ENCODE data around the gene VMP1. TPM values are rescaled to one million over a fixed set of nuclear protein-coding genes. Genes with fewer than 3 reads are reported as not detected.
"Not testable (repeated sequence)": the region's sequence is repeated elsewhere in the genome, so short reads cannot be mapped to it uniquely, and the experiment has no call there.

Gene VMP1
- total and polyA plus RNA-seq, 7 experiments from 2014 or later = 42.0 to 370 (median 80.8) TPM

DNA sequence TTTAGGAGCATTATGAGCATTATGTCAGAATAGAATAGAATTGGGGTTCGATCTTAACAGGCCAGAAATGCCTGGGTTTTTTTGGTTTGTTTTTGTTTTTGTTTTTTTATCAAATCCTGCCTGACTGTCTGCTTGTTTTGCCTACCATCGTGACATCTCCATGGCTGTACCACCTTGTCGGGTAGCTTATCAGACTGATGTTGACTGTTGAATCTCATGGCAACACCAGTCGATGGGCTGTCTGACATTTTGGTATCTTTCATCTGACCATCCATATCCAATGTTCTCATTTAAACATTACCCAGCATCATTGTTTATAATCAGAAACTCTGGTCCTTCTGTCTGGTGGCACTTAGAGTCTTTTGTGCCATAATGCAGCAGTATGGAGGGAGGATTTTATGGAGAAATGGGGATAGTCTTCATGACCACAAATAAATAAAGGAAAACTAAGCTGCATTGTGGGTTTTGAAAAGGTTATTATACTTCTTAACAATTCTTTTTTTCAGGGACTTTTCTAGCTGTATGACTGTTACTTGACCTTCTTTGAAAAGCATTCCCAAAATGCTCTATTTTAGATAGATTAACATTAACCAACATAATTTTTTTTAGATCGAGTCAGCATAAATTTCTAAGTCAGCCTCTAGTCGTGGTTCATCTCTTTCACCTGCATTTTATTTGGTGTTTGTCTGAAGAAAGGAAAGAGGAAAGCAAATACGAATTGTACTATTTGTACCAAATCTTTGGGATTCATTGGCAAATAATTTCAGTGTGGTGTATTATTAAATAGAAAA lies 133.8 kb downstream of the VMP1 start:
- ChIA-PET POLR2A (interaction anchor here (0.7 to 1.8 kb wide), 7 partner anchors 10 to 88 kb away, joined by 3 to 4 read pairs (median 3); no protein-coding TSS in a partner anchor), CTCF (interaction anchor here (0.5 to 0.9 kb wide), 2 partner anchors 10 to 87 kb away, joined by 4 read pairs; no protein-coding TSS in a partner anchor)
- H3K36me3 ChIP-seq (ENCODE audit: control insufficient read depth in 2 of 3, insufficient read depth in 3 of 3, low read length in 3 of 3); ATAC-seq; H3K27me3 ChIP-seq (ENCODE audit: control insufficient read depth in 2 of 2, insufficient read depth in 2 of 2, low read length in 2 of 2); DNase-seq; H3K9me3 ChIP-seq (ENCODE audit: control insufficient read depth in 2 of 3, low read length in 3 of 3); H3K9me3 Mint-ChIP-seq: not testable (repeated sequence)
- Mint-ChIP-seq H3K27me3 (peaks cover 0 to 20% (median 0%) of the 10 kb centered on the region in 5 donors), H3K4me1 (peaks cover 21 to 83% (median 63%) of the 10 kb centered on the region in 7 donors), H3K36me3 (peaks cover 0 to 52% (median 22%) of the 10 kb centered on the region in 5 donors), H3K27ac (peak overlapping the region; percentile 87 to 99 (median 96)), H3K4me3 (peak overlapping the region; percentile 39 to 100 (median 95))
- intact Hi-C loops (cut with micrococcal nuclease) = loop anchor here in 1 of 2 donors (5.0 kb wide), 1 partner anchor 1509 kb away; no protein-coding TSS in a partner anchor
- peaks cover 14 to 20% of the 10 kb centered on the region in 2 donors for H3K4me1 ChIP-seq (ENCODE audit: control insufficient read depth in 2 of 2, insufficient read depth in 2 of 2, low read length in 2 of 2)
- peak overlapping the region; percentile 88 for H3K27ac ChIP-seq (ENCODE audit: low read depth, low read length)
- peak overlapping the region; percentile 37 for H3K4me3 ChIP-seq (ENCODE audit: low read length)

DNA sequence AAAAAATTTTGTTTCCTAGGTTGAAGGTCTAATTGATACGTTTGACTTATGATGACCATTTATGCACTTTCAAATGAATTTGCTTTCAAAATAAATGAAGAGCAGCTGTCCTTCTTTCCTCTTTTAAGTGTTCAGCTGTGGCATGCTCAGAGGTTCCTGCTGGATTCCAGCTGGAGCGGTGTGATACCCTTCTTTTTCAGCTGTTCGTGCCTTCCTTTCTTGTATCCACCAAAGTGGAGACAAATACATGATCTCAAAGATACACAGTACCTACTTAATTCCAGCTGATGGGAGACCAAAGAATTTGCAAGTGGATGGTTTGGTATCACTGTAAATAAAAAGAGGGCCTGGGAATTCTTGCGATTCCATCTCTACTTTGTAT lies 134.4 kb downstream of the VMP1 start:
- intact Hi-C loops (cut with micrococcal nuclease) = loop anchor here in 1 of 2 donors (5.0 kb wide), 1 partner anchor 1510 kb away; no protein-coding TSS in a partner anchor
- Mint-ChIP-seq H3K36me3 (peaks cover 0 to 52% (median 22%) of the 10 kb centered on the region in 5 donors), H3K27me3 (peaks cover 0 to 20% (median 0%) of the 10 kb centered on the region in 5 donors), H3K4me3 (peak overlapping the region in 9 of 10 donors; percentile 23 to 100 (median 94)), H3K4me1 (peaks cover 25 to 84% (median 64%) of the 10 kb centered on the region in 7 donors), H3K27ac (peak overlapping the region in 8 of 9 donors; percentile 53 to 99 (median 96))
- not testable (repeated sequence) for ATAC-seq; H3K27me3 ChIP-seq (ENCODE audit: control insufficient read depth in 2 of 2, insufficient read depth in 2 of 2, low read length in 2 of 2); H3K9me3 ChIP-seq (ENCODE audit: control insufficient read depth in 2 of 3, low read length in 3 of 3); H3K9me3 Mint-ChIP-seq; DNase-seq; H3K36me3 ChIP-seq (ENCODE audit: control insufficient read depth in 2 of 3, insufficient read depth in 3 of 3, low read length in 3 of 3)
- ChIA-PET POLR2A (interaction anchor here (0.7 to 1.4 kb wide), 5 partner anchors 10 to 89 kb away, joined by 3 to 4 read pairs (median 3); no protein-coding TSS in a partner anchor), CTCF (interaction anchor here (0.5 kb wide), 1 partner anchor 10 kb away, joined by 4 read pairs; no protein-coding TSS in a partner anchor)
- H3K27ac ChIP-seq (ENCODE audit: low read depth, low read length) = peak overlapping the region; percentile 15
- H3K4me3 ChIP-seq (ENCODE audit: low read length) = peak overlapping the region; percentile 22
- peaks cover 15 to 25% of the 10 kb centered on the region in 2 donors for H3K4me1 ChIP-seq (ENCODE audit: control insufficient read depth in 2 of 2, insufficient read depth in 2 of 2, low read length in 2 of 2)

DNA sequence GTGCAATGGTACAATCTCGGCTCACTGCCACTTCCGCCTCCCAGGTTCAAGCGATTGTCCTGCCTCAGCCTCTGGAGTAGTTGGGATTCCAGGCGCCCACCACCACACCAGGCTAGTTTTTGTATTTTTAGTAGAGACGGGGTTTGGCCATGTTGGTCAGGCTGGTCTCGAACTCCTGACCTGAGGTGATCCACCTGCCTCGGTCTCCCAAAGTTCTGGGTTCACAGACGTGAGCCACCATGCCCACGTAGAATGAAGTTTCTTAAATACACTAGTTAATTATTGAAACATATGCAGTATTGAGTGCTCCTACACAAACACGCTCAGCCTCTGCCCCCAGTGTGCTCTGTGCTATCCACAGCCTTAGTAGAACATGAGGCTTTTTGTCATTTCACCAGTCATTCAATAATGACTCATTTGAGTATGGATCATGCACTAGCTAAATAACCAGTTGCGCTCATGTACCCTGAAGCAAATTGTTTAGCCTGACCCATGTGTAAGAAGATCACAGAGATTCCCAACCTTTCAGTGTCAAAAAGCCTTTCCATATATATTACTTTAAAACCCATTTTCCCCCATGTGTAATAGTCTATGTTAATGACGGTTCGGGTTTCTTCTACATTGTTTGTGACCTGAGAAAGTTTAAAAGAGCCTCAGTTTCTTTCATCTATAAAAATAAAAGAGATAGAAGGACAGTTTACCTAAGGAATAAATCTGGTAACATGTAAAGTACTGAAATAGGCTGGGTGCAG lies 135.6 kb downstream of the VMP1 start:
- peak overlapping the region; percentile 15 for H3K27ac ChIP-seq (ENCODE audit: low read depth, low read length)
- ATAC-seq (peak; percentile 58), DNase-seq (peak in 1 of 9 donors; percentile 54)
- CTCF ChIA-PET = no interaction called here
- H3K36me3 ChIP-seq (ENCODE audit: control insufficient read depth in 2 of 3, insufficient read depth in 3 of 3, low read length in 3 of 3) = peaks cover 0 to 4% (median 0%) of the 10 kb centered on the region in 3 experiments
- peak overlapping the region; percentile 22 for H3K4me3 ChIP-seq (ENCODE audit: low read length)
- POLR2A ChIA-PET = no interaction called here
- intact Hi-C loops (cut with micrococcal nuclease) = loop anchor here in 1 of 2 donors (5.0 kb wide), 1 partner anchor 1511 kb away; no protein-coding TSS in a partner anchor
- Mint-ChIP-seq H3K36me3 (peaks cover 0 to 51% (median 22%) of the 10 kb centered on the region in 5 donors), H3K9me3 (no peaks in the 10 kb centered on the region), H3K27ac (peak overlapping the region; percentile 1 to 99 (median 78)), H3K4me1 (peaks cover 27 to 80% (median 62%) of the 10 kb centered on the region in 7 donors), H3K27me3 (peaks cover 0 to 19% (median 0%) of the 10 kb centered on the region in 5 donors), H3K4me3 (peak overlapping the region in 8 of 10 donors; percentile 14 to 98 (median 64))
- H3K9me3 ChIP-seq (ENCODE audit: control insufficient read depth in 2 of 3, low read length in 3 of 3) = no peaks in the 10 kb centered on the region
- H3K4me1 ChIP-seq (ENCODE audit: control insufficient read depth in 2 of 2, insufficient read depth in 2 of 2, low read length in 2 of 2) = peaks cover 11 to 21% of the 10 kb centered on the region in 2 donors
- no peaks in the 10 kb centered on the region for H3K27me3 ChIP-seq (ENCODE audit: control insufficient read depth in 2 of 2, insufficient read depth in 2 of 2, low read length in 2 of 2)

DNA sequence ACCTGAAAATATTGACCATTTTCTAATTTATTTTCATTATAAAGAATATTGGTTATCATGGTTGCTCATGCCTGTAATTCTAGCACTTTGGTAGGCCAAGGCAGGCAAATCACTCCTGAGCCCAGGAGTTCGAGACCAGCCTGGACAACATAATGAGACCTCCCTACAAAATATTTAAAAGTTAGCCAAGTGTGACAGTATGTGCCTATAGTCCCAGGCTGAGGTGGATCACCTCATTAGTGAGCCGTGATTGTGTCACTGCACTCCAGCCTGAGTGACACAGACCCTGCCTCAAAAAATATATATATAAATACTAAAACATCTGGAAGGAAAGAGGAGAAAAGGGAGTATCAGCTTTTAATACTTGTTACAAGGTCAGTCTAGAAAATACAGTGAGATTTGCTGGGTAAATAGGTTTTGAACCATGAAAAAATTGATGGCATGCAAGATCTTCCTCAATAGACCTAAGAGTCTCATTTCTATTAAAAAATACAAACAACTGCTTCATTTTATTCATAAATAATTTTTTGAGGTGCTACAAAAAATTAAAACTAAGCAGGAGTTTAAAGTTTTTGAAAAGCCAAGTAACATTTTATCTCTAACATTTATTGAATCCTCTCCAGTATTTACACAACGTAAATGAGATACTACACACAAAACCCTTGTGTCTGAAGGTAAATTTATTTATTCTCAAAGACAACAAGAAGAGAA lies 137.6 kb downstream of the VMP1 start:
- Histone ChIP-seq H3K27me3 (ENCODE audit: control insufficient read depth in 2 of 2, insufficient read depth in 2 of 2, low read length in 2 of 2) (no peaks in the 10 kb centered on the region), H3K9me3 (ENCODE audit: control insufficient read depth in 2 of 3, low read length in 3 of 3) (no peaks in the 10 kb centered on the region), H3K27ac (ENCODE audit: low read depth, low read length) (peak overlapping the region; percentile 60), H3K4me1 (ENCODE audit: control insufficient read depth in 2 of 2, insufficient read depth in 2 of 2, low read length in 2 of 2) (peaks cover 16 to 19% of the 10 kb centered on the region in 2 donors), H3K36me3 (ENCODE audit: control insufficient read depth in 2 of 3, insufficient read depth in 3 of 3, low read length in 3 of 3) (no peaks in the 10 kb centered on the region), H3K4me3 (ENCODE audit: low read length) (no peak overlapping the region)
- DNase-seq (no peak), ATAC-seq (no peak)
- Mint-ChIP-seq H3K4me1 (peaks cover 39 to 75% (median 64%) of the 10 kb centered on the region in 7 donors), H3K27me3 (peaks cover 0 to 9% (median 0%) of the 10 kb centered on the region in 5 donors), H3K9me3 (no peaks in the 10 kb centered on the region), H3K4me3 (peak overlapping the region in 2 of 10 donors; percentile 2 to 58), H3K36me3 (peaks cover 0 to 31% (median 22%) of the 10 kb centered on the region in 5 donors), H3K27ac (peak overlapping the region; percentile 20 to 91 (median 71))
- intact Hi-C loops (cut with micrococcal nuclease) = loop anchor here (2.0 to 5.0 kb wide), 4 partner anchors 18 to 1513 kb away; partner anchors contain the start of genes PTRH2 (in 1 of the 2), RPS6KB1 (in 1 of the 2), TUBD1 (in 1 of the 2) and VMP1 (in 1 of the 2)
- ChIA-PET POLR2A (no interaction called here), CTCF (no interaction called here)

DNA sequence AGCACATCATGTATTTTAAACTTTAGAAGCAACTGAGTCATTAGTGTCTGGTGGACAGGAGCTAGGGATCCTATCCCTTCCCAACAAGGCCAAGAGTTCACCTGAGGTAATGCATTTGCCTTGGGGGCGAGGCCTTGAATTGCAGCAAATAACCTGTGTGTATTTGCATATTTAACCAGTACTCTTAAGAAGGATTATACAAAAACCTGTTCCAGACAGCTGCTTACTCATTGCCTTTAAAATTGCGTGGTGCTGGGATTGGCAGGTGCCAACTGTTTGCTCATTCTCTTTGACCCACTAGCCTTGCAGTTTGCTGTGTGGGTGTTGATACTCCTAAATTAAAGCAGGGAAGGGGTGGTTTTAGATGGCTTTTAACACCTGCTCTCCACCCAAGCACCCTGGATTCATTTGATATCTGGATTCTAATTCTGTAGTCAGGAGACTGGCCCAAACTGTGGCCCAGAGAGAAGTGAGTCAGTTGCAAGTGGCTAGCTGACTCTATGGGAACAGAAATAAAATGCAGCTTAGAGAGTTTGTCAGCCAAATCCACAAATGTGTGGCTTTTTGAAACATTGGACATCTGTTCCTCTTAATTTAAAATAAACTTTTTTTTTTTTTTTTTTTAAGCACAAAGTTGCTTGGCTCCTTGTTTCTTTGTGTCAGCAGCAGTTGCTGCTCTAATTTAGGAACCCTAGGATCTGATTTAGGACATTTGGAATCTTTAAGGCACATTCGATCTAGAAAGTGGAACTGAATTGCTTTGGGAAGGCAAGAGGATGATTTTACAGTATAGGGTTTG lies 138.3 kb downstream of the VMP1 start:
- no peaks in the 10 kb centered on the region for H3K9me3 ChIP-seq (ENCODE audit: control insufficient read depth in 2 of 3, low read length in 3 of 3)
- intact Hi-C loops (cut with micrococcal nuclease) = loop anchor here (1.0 to 5.0 kb wide), 4 partner anchors 19 to 138 kb away; partner anchors contain the start of genes PTRH2 (in 1 of the 2), RPS6KB1 (in 1 of the 2), TUBD1 (in 1 of the 2) and VMP1 (in 1 of the 2)
- ATAC-seq (peak; percentile 22), DNase-seq (no peak)
- Mint-ChIP-seq H3K4me3 (peak overlapping the region in 6 of 10 donors; percentile 17 to 76 (median 32)), H3K4me1 (peaks cover 31 to 68% (median 57%) of the 10 kb centered on the region in 7 donors), H3K27ac (peak overlapping the region; percentile 46 to 91 (median 71)), H3K27me3 (peaks cover 0 to 6% (median 0%) of the 10 kb centered on the region in 5 donors), H3K36me3 (peaks cover 0 to 24% (median 15%) of the 10 kb centered on the region in 5 donors), H3K9me3 (no peaks in the 10 kb centered on the region)
- H3K27me3 ChIP-seq (ENCODE audit: control insufficient read depth in 2 of 2, insufficient read depth in 2 of 2, low read length in 2 of 2) = no peaks in the 10 kb centered on the region
- peak overlapping the region; percentile 60 for H3K27ac ChIP-seq (ENCODE audit: low read depth, low read length)
- H3K36me3 ChIP-seq (ENCODE audit: control insufficient read depth in 2 of 3, insufficient read depth in 3 of 3, low read length in 3 of 3) = no peaks in the 10 kb centered on the region
- H3K4me1 ChIP-seq (ENCODE audit: control insufficient read depth in 2 of 2, insufficient read depth in 2 of 2, low read length in 2 of 2) = peaks cover 16 to 19% of the 10 kb centered on the region in 2 donors
- ChIA-PET POLR2A (interaction anchor here (1.1 kb wide), 1 partner anchor 8 kb away, joined by 3 read pairs; no protein-coding TSS in a partner anchor), CTCF (no interaction called here)
- no peak overlapping the region for H3K4me3 ChIP-seq (ENCODE audit: low read length)
